ENCODE data around the gene ZNF225. TPM values are rescaled to one million over a fixed set of nuclear protein-coding genes. Genes with fewer than 3 reads are reported as not detected.

The ZNF225 gene
- total RNA-seq, 1 experiment from 2014 or later, result 6.3 TPM

- TF ChIP-seq EZH2 (IDR thresholded peaks at IDR 0.05; ENCODE audit: borderline replicate concordance, low read depth, low read length, poor library complexity, severe bottlenecking) (no peak), CTCF (conservative IDR thresholded peaks at IDR 0.05; ENCODE audit: low read depth, low read length) (no peak)
- no TSS peak for BruUV-seq (replicated peaks)
- Histone ChIP-seq H3K9me3 (ENCODE audit: low read depth, low read length, poor library complexity, severe bottlenecking) (peaks cover 19% of the 10 kb centered on the region), H3K4me1 (ENCODE audit: insufficient read depth, low read length, poor library complexity, severe bottlenecking) (no peaks in the 10 kb centered on the region), H3K27ac (ENCODE audit: low read depth, low read length, poor library complexity, severe bottlenecking) (no peak overlapping the region), H3K4me3 (ENCODE audit: low read depth, low read length, poor library complexity, severe bottlenecking) (no peak overlapping the region), H3K27me3 (replicated peaks; ENCODE audit: insufficient read depth, low read depth, low read length, poor library complexity) (no peaks in the 10 kb centered on the region), H3K36me3 (ENCODE audit: insufficient read depth, low read length, poor library complexity, severe bottlenecking) (peaks cover 24% of the 10 kb centered on the region)
- intact Hi-C loops (cut with micrococcal nuclease; ENCODE audit: unreplicated experiment), result no loop called here
- DNase-seq (ENCODE audit: low spot score), result no peak
- CTCF ChIA-PET, result no interaction called here
- POLR2A ChIA-PET (ENCODE audit: low non-redundant PET), result no interaction called here
Observed at GRCh38 chr19:44151491-44151890, 38.3 kb downstream of the ZNF225 start.

- Histone ChIP-seq H3K4me1 (ENCODE audit: insufficient read depth, low read length, poor library complexity, severe bottlenecking) (no peaks in the 10 kb centered on the region), H3K4me3 (ENCODE audit: low read depth, low read length, poor library complexity, severe bottlenecking) (no peak overlapping the region), H3K9me3 (ENCODE audit: low read depth, low read length, poor library complexity, severe bottlenecking) (peaks cover 47% of the 10 kb centered on the region), H3K27me3 (replicated peaks; ENCODE audit: insufficient read depth, low read depth, low read length, poor library complexity) (no peaks in the 10 kb centered on the region), H3K27ac (ENCODE audit: low read depth, low read length, poor library complexity, severe bottlenecking) (no peak overlapping the region), H3K36me3 (ENCODE audit: insufficient read depth, low read length, poor library complexity, severe bottlenecking) (peaks cover 25% of the 10 kb centered on the region)
- TF ChIP-seq CTCF (conservative IDR thresholded peaks at IDR 0.05; ENCODE audit: low read depth, low read length) (no peak), EZH2 (IDR thresholded peaks at IDR 0.05; ENCODE audit: borderline replicate concordance, low read depth, low read length, poor library complexity, severe bottlenecking) (no peak)
- DNase-seq (ENCODE audit: low spot score), result no peak
- intact Hi-C loops (cut with micrococcal nuclease; ENCODE audit: unreplicated experiment), result no loop called here
- POLR2A ChIA-PET (ENCODE audit: low non-redundant PET), result no interaction called here
- CTCF ChIA-PET, result no interaction called here
- BruUV-seq (replicated peaks), result no TSS peak
Observed at GRCh38 chr19:44156475-44156874, 43.3 kb downstream of the ZNF225 start.

- DNase-seq (ENCODE audit: low spot score), result no peak
- POLR2A ChIA-PET (ENCODE audit: low non-redundant PET), result no interaction called here
- H3K36me3 ChIP-seq (ENCODE audit: insufficient read depth, low read length, poor library complexity, severe bottlenecking), result peaks cover 24% of the 10 kb centered on the region
Observed at GRCh38 chr19:44163789-44164188, 50.6 kb downstream of the ZNF225 start.

More at GRCh38 chr19:44163789-44164188, 50.6 kb downstream of the ZNF225 start:
- CTCF ChIA-PET, result no interaction called here
- no peak for TF ChIP-seq CTCF (conservative IDR thresholded peaks at IDR 0.05; ENCODE audit: low read depth, low read length)
- TF ChIP-seq EZH2 (IDR thresholded peaks at IDR 0.05; ENCODE audit: borderline replicate concordance, low read depth, low read length, poor library complexity, severe bottlenecking), result no peak
- H3K4me1 ChIP-seq (ENCODE audit: insufficient read depth, low read length, poor library complexity, severe bottlenecking), result peaks cover 3% of the 10 kb centered on the region
- no peaks in the 10 kb centered on the region for H3K27me3 ChIP-seq (replicated peaks; ENCODE audit: insufficient read depth, low read depth, low read length, poor library complexity)
- no TSS peak for BruUV-seq (replicated peaks)
- intact Hi-C loops (cut with micrococcal nuclease; ENCODE audit: unreplicated experiment), result loop anchor here (1.0 kb wide), 1 partner anchor 21 kb away; no protein-coding TSS in a partner anchor
- no peak overlapping the region for H3K4me3 ChIP-seq (ENCODE audit: low read depth, low read length, poor library complexity, severe bottlenecking)
- peaks cover 9% of the 10 kb centered on the region for H3K9me3 ChIP-seq (ENCODE audit: low read depth, low read length, poor library complexity, severe bottlenecking)
- no peak overlapping the region for H3K27ac ChIP-seq (ENCODE audit: low read depth, low read length, poor library complexity, severe bottlenecking)

Data from A673 (cell line).